Natural killer cell (primary cell): ENCODE results near the gene OSBP2. TPM values are rescaled to one million over a fixed set of nuclear protein-coding genes. Genes with fewer than 3 reads are reported as not detected.

Experiments used
- ATAC-seq, 3 donors: fragments of 150-1000 bp in 2 of 3; fragments of 200-7000 bp in 1 of 3; cut with Tn5 transposase; 1 replicate in 1 of 3; 2 replicates in 2 of 3; pipeline ENCODE4 v1.10.0; 2021; ENCODE audit warnings: mild to moderate bottlenecking in 2 of 3, moderate library complexity in 2 of 3
- DNase-seq, 2 donors: peaks; one replicate each; pipeline versions ENCODE4 v3.0.0 to v3.0.0-alpha.2; 2013 to 2021; ENCODE audit warnings: mixed read lengths in 1 of 2
- H3K27ac ChIP-seq: one replicate; pipeline ENCODE4 v1.5.1; 2013; ENCODE audit warnings: mild to moderate bottlenecking, low read length
- H3K27me3 ChIP-seq: one replicate; pipeline ENCODE4 v1.6.1; 2013; ENCODE audit warnings: low read length; ENCODE audit not compliant: control insufficient read depth, insufficient read depth
- H3K36me3 ChIP-seq: one replicate; pipeline ENCODE4 v1.6.1; 2013; ENCODE audit warnings: low read length; ENCODE audit not compliant: control insufficient read depth, insufficient read depth
- H3K4me1 ChIP-seq: one replicate; pipeline ENCODE4 v1.6.1; 2013; ENCODE audit warnings: low read length; ENCODE audit not compliant: control insufficient read depth, insufficient read depth
- H3K4me3 ChIP-seq: one replicate; pipeline ENCODE4 v1.5.1; 2013; ENCODE audit warnings: low read length
- H3K9me3 ChIP-seq: one replicate; pipeline ENCODE4 v1.6.1; 2013; ENCODE audit warnings: low read length; ENCODE audit not compliant: control insufficient read depth, insufficient read depth
- H3K27ac Mint-ChIP-seq, 2 donors: one replicate each; pipeline ENCODE4 v1.8.0; 2022; ENCODE audit warnings: mild to moderate bottlenecking in 2 of 2, mixed read lengths in 2 of 2, moderate library complexity in 1 of 2
- H3K27me3 Mint-ChIP-seq, 2 donors: one replicate each; pipeline ENCODE4 v1.8.0; 2022; ENCODE audit warnings: low read depth in 2 of 2, mixed read lengths in 2 of 2
- H3K36me3 Mint-ChIP-seq: one replicate; pipeline ENCODE4 v1.8.0; 2022; ENCODE audit warnings: mixed read lengths
- H3K4me1 Mint-ChIP-seq, 2 donors: one replicate each; pipeline ENCODE4 v1.8.0; 2022; ENCODE audit warnings: mixed read lengths in 2 of 2
- H3K4me3 Mint-ChIP-seq: one replicate; pipeline ENCODE4 v1.8.0; 2022; ENCODE audit warnings: mild to moderate bottlenecking, moderate library complexity, mixed read lengths
- H3K9me3 Mint-ChIP-seq, 2 donors: one replicate each; pipeline ENCODE4 v1.8.0; 2022; ENCODE audit warnings: mixed read lengths in 2 of 2
- CTCF ChIP-seq: fragments of 200-600 bp; IDR thresholded peaks from one replicate; pipeline ENCODE4 v1.8.0; 2022; ENCODE audit warnings: antibody characterized with exemption
- WGBS: methylation state at CpG from one replicate; pipeline ENCODE4 v1.1.7; 2013; ENCODE audit warnings: missing lambda C conversion rate; ENCODE audit not compliant: insufficient coverage; 5-methylcytosine and 5-hydroxymethylcytosine counted together
- intact Hi-C: fragments of 100-400 bp; cut with micrococcal nuclease; formaldehyde crosslinking; loops from one replicate; pipeline ENCODE4 v1.14.2; 2022
- total RNA-seq, 4 donors: library from RNA; stranded (reverse); fragments of 120-200 nt in 1 of 4; gene quantifications; one replicate each; pipeline versions ENCODE4 v1.2.3 to v1.2.4, GENCODE V29; 2013 to 2022

Gene OSBP2
- total RNA-seq, 3 donors from 2014 or later (not counting 1 experiment from before 2014, with no cell fraction given) = 0.65 to 1.2 (median 0.79) TPM

GRCh38 chr22:30855266-30855665 lies 160.6 kb downstream of the OSBP2 start:
- H3K4me1 Mint-ChIP-seq = no peaks in the 10 kb centered on the region
- no peak for DNase-seq
- Histone ChIP-seq H3K4me3 (no peak overlapping the region), H3K4me1 (no peaks in the 10 kb centered on the region), H3K36me3 (no peaks in the 10 kb centered on the region), H3K27ac (no peak overlapping the region), H3K9me3 (no peaks in the 10 kb centered on the region), H3K27me3 (no peaks in the 10 kb centered on the region)
- intact Hi-C loops = no loop called here
- no peak overlapping the region for H3K27ac Mint-ChIP-seq
- TF ChIP-seq CTCF = no peak
- peaks cover 4 to 10% of the 10 kb centered on the region in 2 donors for H3K27me3 Mint-ChIP-seq
- no peaks in the 10 kb centered on the region for H3K9me3 Mint-ChIP-seq
- ATAC-seq = no peak
- H3K36me3 Mint-ChIP-seq = no peaks in the 10 kb centered on the region
- 91% methylated on average over 3 of the region's 3 CpGs for WGBS
- no peak overlapping the region for H3K4me3 Mint-ChIP-seq

GRCh38 chr22:30855677-30856518 lies 161.2 kb downstream of the OSBP2 start:
- Mint-ChIP-seq H3K4me1 (no peaks in the 10 kb centered on the region), H3K36me3 (no peaks in the 10 kb centered on the region), H3K9me3 (no peaks in the 10 kb centered on the region), H3K4me3 (no peak overlapping the region), H3K27ac (no peak overlapping the region), H3K27me3 (peaks cover 4 to 10% of the 10 kb centered on the region in 2 donors)
- H3K36me3 ChIP-seq = no peaks in the 10 kb centered on the region
- ATAC-seq (no peak), DNase-seq (no peak)
- intact Hi-C loops = no loop called here
- H3K27ac ChIP-seq = no peak overlapping the region
- no peak overlapping the region for H3K4me3 ChIP-seq
- 93% methylated on average over 4 of the region's 4 CpGs for WGBS
- TF ChIP-seq CTCF = no peak
- no peaks in the 10 kb centered on the region for H3K27me3 ChIP-seq
- H3K9me3 ChIP-seq = no peaks in the 10 kb centered on the region
- no peaks in the 10 kb centered on the region for H3K4me1 ChIP-seq

- Histone ChIP-seq H3K4me3 (no peak overlapping the region), H3K27ac (no peak overlapping the region), H3K9me3 (no peaks in the 10 kb centered on the region), H3K4me1 (no peaks in the 10 kb centered on the region), H3K36me3 (no peaks in the 10 kb centered on the region), H3K27me3 (no peaks in the 10 kb centered on the region)
- DNase-seq (no peak), ATAC-seq (no peak)
- Mint-ChIP-seq H3K4me1 (no peaks in the 10 kb centered on the region), H3K36me3 (no peaks in the 10 kb centered on the region), H3K27me3 (peaks cover 4 to 10% of the 10 kb centered on the region in 2 donors), H3K4me3 (no peak overlapping the region), H3K27ac (no peak overlapping the region), H3K9me3 (no peaks in the 10 kb centered on the region)
- intact Hi-C loops = no loop called here
- WGBS = 92% methylated on average over 14 of the region's 14 CpGs
- no peak for TF ChIP-seq CTCF
Observed at GRCh38 chr22:30856741-30857502, 162.2 kb downstream of the OSBP2 start.
